GOT3 (cell line): Measurements from ENCODE around the gene GPBAR1.

Source experiments
- DNase-seq: peaks from one replicate; lab custom pipeline; 2025; ENCODE audit warnings: mixed read lengths; lab: John Stamatoyannopoulos, UW

The GPBAR1 gene

GRCh38 chr2:218244204-218244603 lies 16.6 kb upstream of the GPBAR1 start:
- DNase-seq, result no peak

DNA sequence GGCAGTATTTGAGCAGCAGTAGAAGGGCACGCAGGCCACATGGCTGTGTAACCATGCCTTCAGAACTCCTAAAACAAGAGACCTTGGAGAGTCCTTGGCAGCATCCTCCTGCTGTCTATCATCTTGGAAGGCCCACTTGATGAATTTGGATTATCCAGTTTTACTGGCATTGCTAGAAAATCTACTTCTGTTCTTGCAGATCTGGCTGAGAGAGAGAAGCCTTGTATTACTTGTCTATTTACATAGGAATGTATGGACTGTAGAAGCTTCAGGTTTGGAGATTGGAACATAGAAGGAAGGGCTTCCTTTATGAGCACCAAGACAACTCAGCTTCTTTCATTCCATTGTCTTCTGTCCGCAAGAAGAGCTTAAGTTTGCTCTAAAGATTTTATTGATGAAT lies 16.1 kb upstream of the GPBAR1 start:
- DNase-seq, result no peak

- no peak for DNase-seq
Measured at GRCh38 chr2:218245214-218245613, 15.6 kb upstream of the GPBAR1 start.

- no peak for DNase-seq
Measured at GRCh38 chr2:218249691-218250090, 11.1 kb upstream of the GPBAR1 start.

DNA sequence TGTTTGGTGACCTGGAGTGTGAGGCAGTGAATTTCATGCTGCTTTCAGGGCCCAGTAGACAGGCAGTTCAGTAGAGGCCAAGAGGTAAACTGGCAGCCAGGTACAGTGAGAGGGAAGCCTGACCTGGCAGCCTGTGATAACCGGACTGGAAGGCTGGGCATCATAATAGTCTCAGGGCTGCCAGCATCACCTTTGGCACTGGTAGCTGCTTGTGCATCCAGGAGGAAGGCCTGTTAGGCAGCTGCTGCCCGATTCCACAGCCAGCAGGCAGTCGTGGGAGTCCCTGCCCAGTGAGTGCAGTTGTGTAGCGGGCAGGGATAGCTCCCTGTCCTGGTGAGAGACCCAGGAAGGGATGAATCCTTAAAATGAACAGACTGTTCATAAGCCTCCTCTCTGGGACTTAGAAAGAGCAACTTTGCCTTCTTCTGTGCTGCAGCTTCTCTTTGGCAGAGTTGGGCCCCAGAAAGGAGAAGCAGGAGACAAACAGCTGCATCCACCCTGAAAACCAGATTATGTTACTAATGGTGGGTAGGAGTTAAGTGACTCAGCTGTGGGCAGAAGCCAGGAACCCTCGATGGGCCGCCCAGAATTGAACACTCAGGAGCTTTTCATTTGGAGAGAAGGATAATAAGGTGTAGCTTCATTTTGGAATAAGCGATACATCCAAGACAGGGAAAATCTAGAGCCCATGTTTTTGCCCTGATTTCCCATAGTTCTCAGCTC lies 8.1 kb upstream of the GPBAR1 start:
- no peak for DNase-seq

GRCh38 chr2:218253232-218253625 lies 7.6 kb upstream of the GPBAR1 start:
- DNase-seq, result no peak

DNA sequence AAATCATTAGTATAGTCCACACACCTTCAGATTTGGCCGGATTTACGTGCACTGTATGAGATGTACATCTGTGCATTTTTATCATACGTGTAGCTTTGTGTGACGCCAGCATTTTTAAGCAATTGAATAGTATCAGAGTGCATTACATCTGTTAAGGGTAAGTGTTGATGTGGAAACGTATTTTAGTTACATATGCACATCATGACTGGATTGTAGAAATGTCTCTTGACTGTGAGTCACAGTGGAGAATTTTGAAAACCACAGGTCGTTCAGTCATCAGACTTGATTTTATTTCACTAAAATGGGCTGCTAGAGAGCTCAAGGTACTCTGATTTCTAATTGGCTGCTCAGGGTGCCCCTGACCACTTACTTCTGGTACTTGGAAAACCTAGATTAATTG lies 5.4 kb upstream of the GPBAR1 start:
- DNase-seq, result no peak

DNA sequence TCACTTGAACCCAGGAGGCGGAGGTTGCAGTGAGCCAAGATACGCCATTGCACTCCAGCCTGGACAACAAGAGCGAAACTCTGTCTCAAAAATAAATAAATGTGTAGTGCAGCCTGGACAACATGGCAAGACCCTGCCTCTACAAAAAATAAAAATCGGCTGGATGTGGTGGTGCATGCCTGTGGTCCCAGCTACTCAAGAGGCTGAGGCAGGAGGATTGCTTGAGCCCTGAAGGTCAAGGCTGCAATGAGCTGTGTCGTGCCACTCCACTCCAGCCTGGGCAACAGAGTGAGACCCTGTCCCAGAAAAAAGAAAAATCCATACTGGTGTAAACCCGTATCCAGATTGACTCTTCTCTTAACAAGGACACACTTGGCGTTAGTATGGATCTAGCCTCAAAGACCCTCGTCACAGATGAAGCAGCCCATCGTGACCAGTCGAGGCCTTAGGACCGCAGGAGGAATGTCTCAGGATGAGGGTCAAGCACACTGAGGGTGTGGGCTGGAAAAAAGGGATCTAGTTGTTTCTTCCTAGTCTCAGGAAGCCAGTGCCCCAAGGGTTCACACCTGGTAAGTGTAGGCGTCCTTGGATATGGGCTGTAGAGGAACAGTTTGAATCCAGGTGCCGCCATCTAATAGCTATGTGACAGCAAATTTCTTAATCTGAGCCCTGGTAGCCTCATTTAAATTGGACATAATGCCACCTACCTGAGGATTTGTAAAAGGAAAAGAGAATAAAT lies 4.0 kb upstream of the GPBAR1 start:
- no peak for DNase-seq

DNA sequence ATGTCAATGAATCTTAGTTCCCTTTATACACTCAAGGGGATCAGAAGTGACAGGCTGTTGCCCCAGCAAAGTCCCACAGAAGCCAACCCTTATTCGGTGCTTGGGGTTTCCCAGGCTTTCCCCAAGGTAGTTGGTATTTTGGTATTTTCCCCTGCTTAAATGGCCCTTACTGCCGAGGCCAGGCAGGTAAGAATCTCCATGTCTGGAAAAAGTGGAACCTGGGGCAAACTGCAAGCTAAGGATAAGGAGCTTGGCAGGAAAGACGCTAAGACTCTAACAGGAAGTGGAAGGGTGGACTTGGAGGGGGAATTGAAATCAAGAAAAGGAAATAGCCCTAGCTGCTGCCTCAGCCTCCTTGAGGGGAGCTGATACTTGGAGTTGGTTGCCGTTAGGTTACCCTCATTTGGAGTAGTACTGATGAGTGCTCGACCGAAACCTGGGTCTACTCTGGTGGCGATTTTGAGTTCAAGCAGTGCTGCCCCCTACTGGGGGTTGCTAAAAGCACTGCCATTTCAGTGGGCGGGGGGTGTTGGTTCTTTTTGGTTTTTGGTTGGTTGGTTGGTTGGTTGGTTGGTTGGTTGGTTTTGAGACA lies 3.3 kb upstream of the GPBAR1 start:
- DNase-seq, result no peak

DNA sequence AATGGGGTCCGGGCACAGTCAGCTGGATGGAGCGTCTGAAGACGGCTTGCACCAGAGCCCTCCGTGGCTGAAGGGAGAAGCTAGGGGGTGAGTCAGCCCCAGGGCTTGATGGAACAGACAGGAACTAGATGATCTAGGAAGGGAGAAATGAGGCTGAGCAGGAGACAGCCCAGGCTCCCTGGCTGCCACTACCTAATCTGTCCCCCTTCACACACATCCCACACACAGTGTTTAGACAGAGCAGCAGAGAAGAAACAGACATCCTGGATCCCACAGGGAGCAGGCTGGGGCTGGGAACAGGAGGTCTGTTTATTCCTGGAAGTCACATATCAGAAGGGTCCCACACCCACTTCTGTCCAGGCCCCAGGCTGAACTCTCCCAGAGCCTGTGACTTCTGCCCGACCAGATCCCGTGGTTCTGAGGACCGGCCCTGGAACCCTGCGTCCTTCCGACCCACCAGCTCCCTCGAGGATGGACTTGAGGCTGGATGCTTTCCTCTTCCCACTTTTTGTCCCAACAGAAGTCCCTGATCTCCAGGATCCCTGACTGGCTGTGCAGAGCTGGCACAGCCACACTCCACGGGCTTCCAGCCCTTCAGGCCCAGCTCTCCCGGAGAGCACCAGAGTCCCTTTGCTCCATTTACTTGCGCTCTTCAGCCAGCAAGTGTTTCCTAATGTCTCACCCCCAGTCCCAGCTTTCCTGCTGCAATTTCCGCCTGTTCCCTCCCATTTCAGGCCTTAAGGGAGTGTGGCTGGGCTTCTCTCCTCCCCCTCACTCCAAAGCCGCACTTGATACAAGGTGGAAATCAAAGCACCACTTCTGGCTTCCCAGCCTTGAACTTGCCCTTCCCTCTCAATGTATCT lies 1.5 kb upstream of the GPBAR1 start:
- DNase-seq, result no peak

DNA sequence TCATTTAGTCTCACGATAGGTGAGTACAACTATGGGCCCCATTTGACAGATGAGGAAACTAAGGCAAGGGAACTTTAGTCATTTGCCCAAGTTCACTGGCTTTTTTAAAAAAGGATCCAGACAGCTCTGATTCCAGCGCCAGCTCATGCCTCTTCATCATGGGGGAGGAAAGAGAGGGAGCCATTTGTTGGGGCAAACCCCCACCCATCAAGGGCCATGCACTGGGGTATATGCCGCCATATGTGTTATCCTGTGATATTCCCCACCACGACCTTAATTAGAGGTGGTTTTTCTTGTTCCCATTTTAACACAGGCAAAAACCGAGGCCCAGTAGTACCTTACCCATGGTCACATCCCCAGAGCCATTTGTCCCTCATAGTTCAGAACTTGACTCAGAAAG lies 649 bp upstream of the GPBAR1 start:
- no peak for DNase-seq

GRCh38 chr2:218261423-218262236 lies 815 bp downstream of the GPBAR1 start:
- DNase-seq, result no peak

DNA sequence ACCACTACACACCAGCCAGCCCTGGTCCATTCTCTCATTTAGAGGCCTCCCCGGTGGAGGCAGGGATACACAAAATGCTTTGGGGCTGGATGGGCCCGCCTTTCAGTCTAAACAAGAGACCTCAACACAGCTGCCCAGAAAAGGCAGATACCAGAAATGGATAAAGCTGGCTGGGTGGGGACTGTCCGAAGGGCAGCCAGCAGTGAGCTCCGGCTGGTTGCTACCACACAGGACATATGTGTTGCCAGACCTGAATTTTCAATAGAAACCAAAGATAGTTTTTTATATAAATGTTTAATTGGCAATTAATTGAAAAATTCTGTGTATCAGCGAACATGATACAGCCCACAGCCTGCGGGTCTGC lies 1.4 kb downstream of the GPBAR1 start:
- no peak for DNase-seq

DNA sequence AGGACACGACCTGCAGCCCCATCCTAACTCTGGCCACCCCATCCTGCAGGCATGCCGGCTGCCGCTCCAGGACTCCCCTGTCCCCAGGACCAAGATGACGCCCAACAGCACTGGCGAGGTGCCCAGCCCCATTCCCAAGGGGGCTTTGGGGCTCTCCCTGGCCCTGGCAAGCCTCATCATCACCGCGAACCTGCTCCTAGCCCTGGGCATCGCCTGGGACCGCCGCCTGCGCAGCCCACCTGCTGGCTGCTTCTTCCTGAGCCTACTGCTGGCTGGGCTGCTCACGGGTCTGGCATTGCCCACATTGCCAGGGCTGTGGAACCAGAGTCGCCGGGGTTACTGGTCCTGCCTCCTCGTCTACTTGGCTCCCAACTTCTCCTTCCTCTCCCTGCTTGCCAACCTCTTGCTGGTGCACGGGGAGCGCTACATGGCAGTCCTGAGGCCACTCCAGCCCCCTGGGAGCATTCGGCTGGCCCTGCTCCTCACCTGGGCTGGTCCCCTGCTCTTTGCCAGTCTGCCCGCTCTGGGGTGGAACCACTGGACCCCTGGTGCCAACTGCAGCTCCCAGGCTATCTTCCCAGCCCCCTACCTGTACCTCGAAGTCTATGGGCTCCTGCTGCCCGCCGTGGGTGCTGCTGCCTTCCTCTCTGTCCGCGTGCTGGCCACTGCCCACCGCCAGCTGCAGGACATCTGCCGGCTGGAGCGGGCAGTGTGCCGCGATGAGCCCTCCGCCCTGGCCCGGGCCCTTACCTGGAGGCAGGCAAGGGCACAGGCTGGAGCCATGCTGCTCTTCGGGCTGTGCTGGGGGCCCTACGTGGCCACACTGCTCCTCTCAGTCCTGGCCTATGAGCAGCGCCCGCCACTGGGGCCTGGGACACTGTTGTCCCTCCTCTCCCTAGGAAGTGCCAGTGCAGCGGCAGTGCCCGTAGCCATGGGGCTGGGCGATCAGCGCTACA lies 2.1 kb downstream of the GPBAR1 start:
- DNase-seq, result no peak

DNA sequence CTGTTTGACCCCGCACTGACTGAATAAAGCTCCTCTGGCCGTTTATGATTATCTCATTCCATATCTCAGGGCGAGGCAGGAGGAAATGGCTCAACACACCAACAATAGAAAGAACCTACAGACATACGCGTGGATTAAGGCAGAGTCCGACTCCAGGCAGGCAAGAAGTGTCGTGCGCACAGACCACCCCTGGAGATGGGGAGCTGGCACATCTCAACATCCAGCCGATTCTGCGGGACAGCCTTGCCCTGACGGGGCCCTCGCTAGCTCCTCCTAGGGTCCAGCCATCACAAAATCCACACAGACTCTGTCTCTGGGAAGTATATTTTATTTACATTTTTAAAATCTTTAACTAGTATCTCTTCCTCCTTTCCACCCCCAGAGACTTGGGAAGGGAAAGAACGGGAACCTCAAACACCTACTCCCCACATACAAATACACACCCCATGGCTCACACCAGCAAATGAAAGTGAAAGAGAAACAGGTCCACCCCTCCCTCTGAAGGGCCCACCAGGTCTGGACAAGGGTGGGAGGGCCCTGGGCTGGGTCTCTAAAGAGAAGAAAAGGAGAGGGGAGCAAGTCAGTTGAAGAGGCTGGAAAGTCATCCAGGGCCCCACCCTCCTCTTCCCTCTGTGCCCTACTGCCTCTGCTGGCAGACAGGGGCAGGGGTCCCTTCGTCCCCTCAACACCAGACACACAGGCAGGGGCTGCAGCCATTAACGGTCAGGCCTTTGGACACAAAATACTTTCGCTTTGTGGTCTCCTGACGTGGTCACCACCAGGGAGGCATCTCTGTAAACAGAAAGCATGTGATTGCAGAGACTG lies 3.2 kb downstream of the GPBAR1 start:
- DNase-seq, result no peak

DNA sequence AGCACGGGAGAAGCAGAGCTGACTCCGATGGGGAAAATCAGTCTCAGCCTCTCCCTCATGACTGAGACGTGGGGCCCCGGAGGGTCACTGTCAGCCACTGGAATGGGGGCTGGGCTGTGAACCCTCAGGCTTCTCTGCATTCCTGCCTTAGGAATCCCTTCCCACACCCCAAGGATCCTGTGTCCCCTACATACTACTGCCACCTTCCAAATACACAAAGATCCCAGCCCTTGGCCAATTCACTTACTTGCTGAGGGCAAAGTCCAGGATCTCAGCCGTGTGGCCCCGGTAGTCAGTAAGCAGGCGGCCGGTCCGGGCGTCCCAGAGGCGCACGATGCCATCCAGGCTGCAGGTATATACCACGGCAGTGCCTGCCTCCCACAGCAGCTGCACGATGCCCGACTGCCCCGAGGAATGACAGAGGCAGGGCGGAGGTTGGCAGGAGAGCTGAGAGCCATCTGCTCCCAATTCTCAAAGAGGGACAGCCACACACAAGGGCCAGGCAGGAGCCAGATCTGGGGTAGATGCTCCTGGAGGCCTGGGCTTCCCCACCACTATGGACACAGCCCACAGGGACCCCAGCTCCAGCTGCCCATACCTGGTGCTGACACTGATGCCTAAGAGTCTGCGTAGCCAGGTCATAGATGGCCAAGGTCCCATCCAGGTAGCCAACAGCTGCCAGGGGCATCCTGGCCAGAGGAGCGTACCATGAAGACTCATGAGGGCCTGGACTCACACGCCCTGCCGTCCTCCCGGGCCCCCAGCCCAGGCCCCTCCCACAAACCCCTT lies 4.2 kb downstream of the GPBAR1 start:
- no peak for DNase-seq

- no peak for DNase-seq
Measured at GRCh38 chr2:218265626-218266025, 4.8 kb downstream of the GPBAR1 start.

DNA sequence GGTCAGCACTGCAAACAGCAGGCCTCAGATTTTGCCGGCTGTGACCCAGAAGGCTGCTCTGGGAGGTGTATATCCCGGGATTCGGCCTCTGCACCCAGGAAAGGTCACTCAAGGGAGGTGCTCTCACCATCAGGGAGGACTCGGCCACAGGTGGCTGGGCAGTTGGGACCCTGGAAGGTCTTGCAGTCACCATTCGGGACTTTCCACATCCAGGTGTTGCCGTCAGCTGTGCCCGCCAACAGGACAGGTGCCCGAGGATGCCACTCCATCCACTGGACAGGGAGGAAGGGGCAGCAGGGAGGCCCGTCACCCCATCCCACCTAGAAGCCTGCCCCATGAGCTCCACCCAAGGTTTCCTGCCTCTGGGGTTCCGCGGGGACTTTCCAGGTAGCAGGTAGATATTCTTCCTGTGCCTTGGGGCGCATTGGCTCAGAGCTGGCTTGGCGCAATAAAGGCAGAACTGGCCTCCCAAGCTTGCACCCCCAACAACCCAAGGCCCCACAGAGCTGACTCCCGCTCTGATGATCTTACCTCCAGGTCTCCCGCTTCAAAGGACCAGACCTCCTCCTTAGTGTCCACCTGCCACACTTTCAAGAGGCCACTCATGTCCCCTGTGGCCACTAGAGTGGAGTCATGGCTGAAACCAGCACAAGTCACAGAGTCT lies 5.6 kb downstream of the GPBAR1 start:
- no peak for DNase-seq
